C1 segment of cervical spinal cord (tissue), 14 donors: ENCODE data around the gene ATP10A.

Source experiments
- DNase-seq, 14 donors: peaks; one replicate each; lab custom pipeline; 2025; lab: John Stamatoyannopoulos, UW

Gene ATP10A

DNA sequence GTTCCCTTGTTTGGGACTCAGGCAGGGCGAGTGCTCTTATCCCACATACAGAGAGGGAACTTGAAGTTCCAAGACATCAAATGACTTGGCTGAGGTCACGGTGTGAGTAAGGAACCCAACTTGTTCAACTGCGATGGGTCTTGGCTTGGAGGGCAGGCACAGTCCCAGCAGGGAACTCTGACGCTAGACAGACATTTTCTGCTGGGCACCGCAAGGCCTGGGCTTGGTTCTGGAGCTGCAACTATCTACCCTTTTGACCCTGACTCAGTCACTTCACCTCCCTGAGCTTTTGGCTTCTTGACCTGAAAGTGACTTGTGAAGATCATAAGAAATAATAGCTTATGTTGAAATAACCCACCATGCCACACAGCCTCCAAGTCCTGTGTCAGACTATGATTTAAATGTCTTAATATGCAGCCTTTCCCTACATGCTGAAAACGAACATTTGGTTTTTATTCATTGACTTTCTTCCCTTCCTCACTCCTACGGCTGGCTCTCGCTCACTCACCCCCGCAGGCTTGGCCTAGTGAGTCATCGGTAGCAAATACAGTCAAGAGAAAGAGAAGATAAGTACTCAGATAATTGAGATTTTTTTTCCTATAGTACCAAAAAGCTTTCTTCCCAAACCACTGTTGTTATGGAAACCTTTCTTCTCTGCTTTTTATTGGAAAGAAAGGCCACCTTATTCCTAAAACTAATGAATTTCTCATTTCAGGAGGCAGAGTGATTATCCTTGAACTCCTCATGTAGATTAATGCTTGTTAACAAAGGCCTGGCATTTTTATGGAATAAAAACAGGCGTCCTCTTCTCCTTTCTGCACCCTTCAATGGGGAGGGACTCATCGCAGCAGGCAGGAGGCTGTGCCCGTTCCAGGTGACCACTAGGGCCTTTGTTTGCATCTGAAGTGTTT lies 178.4 kb downstream of the ATP10A start:
- DNase-seq, result no peak

DNA sequence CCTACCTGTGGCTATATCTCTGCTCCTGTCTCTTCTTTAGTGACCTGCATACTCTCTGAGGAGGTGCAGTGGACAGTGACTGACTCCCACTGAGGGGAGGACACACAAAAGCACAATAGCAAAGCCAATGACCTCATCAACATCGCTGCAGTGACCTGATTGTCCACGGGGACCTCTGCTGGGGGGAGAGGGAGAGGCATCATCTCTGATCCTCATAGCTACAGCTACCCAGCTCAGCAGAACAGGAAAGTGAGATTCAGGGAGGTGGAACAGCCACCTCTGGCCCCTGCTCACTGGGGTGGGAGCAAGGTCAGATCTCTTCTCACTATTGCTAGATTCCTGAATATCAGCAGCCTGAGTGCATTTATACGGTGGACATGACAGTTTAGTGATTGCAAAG lies 179.2 kb downstream of the ATP10A start:
- DNase-seq, result no peak

DNA sequence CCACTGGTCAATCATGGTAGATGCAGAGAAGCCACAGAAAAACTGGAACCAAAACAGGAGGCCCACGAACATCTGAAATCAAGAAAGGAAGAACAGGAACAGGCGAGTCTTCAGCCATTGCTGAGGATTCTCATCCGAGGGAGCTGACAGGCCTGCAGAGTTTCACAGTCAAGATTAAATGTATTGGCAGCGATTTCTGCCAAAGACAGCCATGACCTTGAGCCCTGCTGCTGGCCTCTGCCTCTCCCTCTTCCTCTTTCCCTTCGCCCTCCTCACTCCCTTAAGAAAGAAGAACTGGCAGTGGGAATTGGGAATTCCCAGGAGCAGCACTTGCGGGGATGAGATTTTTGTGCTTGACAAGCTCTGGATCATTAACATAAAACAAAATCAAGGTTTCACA lies 179.7 kb downstream of the ATP10A start:
- DNase-seq, result no peak

DNA sequence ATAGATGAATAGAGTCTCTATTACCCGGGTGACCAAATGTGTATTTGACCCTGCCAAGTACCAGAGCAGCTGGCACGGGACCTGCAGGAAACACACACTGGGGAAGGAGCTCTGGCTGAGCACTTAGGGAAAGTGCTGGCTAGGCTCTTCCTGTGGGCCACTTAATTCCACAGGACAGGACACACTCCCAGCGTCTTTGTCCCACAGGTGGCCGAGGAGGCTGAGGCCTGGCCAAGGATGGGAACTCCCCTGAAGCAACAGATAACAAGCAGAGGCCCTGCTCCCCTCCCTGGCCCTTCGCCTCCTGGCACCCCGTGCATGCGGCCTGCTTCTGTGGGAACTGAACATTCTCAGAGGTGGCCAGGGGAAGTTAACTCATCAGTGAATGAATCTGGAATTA lies 180.8 kb downstream of the ATP10A start:
- peak in 6 of 14 donors; percentile 12 to 42 (median 26) for DNase-seq

DNA sequence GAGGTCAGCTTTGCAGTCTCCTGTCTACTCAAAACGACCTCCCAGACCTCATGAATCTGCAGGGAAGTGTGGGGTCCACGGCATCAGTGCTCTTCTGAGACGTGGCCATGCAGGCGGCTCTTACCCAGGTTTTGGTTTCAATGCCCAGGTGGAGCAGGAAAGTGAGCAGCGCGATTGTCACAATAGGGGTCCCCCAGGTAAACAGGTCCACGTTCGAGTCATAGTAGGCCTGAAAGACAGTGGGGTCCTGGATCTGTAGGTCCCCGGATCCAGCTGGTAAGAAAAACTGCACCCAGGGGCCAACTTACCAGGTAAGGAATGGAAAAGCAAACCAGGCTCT lies 182.5 kb downstream of the ATP10A start:
- DNase-seq, result no peak

DNA sequence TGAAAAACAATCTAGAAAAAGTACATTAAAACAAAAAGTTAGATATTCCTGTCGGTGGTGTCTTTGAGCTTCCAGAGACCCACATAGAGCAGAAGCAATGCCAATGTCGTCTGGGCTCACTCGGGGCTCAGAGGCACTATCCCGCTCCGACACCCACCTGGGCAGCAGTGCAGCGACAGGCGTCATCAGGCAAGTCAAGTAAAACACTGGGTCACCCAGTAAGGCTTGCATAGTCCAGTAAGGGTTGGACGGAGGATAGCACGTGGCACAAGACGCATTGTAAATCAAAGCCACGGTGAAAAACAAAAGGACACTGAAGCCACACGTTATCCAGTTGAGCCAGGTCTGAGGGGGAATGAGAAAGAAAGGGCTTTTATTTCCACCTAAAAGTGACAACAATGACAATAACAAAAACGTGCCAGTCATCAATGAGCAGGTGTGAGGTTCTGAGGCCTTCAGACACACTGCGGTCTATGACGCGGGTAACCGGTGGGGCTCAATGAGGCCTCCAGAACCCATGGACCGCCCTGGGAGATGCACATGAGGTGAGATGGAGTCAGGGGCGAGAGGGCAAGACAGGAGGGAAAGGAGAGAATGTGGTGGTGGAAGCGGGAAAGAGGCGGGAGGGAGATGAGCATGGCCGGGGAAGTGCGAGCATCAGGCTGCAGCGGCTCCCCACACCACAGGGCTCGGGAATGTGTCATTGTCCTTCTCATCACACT lies 183.0 kb downstream of the ATP10A start:
- DNase-seq, result no peak

DNA sequence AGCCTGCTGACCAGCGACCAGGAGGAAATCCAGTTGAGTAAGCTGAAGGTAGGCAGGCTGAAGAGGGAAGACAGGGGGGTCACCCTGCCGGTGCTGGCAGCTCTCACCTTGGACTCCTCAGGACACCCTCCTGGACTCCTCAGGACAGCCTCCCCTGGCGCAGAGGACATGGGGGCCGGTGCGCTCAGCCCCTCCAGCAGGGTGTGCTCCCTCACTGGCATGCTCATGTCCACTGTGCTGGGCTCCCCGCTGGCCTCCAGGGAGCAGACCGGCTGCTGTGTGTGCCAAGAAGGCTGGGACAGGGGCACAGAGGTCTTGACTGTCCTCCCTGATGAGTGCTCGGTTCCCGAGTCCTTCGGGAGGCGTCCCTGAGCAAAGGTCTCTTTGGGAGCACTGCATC lies 183.6 kb downstream of the ATP10A start:
- DNase-seq, result no peak

DNA sequence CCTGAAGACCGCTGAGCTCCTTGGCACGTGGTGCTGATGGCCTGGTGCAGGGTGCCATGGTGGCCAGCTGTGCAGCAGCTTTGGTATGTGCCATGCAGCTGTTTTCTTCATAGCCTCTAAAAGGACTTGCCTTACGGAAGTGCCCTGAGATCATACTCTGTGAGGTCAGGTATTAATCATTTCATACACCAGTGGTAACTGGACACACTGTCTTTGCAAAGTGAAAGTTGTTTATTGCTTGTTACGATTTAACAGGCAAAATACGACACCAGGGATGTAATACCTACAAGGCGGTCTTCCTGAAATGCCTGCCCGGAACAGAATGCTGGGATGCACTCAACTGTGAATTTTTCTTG lies 184.6 kb downstream of the ATP10A start:
- no peak for DNase-seq

DNA sequence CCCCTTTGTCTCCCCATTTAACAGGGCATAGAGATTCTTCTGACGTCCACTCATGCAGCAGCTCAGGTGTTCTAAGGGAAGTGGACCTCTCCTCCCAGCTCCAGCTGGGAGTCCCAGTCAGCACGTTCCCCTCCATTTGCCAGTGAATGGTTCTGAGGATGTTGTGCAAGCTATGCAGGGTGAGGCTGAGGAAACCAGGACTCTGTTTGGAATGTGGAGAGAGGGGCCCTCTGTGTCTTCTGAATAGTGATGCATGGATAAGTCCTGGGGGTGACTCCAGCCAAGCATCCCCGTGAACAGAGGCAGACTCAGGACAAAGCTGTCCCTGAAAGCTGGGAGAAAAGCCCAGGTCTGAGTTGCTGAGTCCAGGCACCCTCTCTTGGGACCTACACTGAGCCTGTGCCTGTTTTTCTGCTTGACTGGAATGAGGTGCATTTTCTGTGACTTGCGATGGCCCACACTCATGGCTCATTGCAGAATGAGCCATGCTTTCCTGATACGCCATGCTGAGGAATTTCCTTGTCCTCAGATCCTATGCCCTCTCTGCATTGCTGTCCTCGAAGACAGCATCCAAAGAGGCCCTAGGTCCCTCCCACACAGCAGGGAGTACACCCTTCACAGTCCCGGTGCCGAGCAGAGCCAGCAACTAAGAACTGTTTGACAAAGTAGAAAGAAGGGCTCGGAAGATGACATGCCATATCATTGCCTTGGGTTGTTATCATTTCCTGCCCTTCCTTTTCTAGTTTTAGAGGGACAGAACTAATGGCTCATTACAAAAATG lies 185.2 kb downstream of the ATP10A start:
- no peak for DNase-seq

DNA sequence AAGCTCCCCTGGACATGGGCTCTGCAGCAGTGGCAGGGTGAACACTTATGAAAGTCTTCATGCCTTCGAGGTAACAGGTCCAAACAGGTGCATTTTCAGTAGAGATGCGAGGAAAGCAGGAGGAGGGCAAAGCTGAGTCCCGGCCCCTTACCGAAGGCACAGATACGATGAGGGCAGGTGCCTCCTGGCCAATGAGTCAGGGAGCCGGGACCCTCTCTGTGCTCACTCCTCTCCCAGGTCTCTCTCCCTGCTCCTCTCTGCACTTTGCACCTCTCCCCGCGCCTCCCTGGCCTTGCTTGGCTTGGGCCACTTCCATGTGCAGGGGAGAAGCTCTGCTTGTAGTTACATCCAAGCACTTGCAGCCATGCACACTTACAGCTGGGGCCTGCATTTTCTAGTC lies 187.1 kb downstream of the ATP10A start:
- DNase-seq, result no peak

DNA sequence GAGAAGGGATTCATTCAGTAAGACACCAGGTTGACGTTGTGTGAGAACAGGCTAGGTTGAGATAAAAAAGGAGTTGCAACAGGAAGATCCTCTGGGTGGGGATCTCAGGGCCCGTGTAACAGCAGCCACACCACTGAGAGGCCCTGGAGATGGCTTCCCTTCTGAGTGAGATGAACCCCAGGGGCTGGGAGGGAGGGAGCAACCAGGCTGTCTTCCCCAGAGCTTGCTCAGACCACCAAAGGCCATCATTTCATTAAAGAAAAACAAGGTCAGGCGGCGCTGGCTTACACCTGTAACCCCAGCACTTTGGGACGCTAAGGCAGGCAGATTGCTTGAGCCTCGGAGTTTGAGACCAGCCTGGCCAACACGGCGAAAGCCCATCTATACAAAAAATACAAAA lies 187.7 kb downstream of the ATP10A start:
- no peak for DNase-seq

DNA sequence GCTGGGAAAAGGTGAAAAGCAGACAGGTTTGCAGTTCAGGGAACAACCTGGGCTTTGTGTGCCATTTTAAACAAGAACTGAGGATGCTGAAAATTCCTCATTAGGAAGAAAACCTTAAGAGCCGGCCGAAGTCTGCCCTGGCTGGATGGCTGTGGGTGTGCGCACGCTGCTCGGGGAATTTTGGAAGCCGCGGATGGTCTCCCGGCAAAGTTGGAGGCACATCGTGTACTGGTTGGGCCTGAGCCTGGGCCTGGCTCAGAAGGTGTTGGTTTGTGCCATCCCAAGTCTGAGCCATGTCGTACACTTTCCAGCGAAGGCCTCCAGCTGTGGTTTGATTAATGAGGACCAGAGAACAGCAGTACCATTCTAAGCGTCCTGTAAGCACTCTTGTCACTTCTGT lies 188.2 kb downstream of the ATP10A start:
- DNase-seq, result peak in 9 of 14 donors; percentile 23 to 75 (median 57)

DNA sequence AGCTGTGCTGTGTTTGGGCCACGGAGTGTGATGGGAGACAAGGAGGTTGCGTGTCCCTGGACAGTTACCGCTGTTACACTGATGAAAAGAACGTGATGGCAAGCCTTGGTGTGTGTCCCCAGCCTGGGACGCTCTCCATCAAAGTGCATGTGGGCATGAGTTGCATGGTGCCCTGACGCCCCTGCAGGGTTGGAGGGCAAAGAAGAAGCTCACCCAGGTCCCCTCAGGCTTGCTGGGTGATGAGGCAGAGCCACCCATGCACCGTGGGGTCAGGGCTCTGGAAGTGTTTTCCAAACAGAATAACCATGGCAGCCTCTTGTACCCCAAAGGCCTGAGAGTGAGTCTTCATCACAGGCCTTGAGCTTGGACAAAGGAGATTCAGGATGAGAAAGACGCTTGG lies 189.2 kb downstream of the ATP10A start:
- no peak for DNase-seq

DNA sequence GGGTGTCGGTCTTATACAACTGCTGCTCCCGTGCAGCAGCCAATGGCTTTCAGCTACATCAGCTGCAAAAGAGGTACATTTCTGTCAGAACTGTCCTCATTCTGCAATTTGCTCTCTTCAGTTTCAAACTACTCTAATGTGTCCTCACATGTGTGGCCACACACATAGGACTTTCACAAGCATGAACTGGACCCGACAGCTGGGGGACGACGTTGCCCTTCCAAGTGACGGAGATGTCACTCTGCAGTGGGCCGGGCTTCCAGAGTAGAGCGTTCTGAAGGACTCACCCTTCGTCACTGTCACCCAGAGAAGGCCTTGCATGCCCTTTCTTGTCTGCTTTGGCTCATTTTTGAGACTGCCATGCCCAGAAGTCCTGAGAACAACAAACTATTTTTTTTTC lies 189.8 kb downstream of the ATP10A start:
- DNase-seq, result no peak

DNA sequence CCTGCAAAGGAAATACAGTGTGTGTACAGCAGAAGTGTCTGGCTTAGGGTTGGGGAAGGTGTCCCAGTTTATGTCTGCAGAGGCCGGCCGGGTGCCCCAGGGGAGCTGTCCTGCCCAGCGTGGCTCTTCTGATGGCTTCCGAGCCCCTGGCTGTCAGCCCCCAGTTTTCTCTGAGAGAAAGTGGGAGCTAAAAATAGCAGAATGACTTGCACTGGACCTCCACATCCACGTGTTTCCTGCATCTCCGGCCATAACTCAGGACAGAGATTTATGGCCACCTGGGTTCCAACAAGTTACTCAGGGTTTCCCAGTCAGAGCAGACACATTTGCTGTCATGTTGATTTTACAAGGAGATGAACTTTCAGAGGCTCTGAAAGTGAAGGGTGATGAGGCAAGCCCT lies 192.0 kb downstream of the ATP10A start:
- DNase-seq, result peak in 2 of 14 donors; percentile 11 to 48

DNA sequence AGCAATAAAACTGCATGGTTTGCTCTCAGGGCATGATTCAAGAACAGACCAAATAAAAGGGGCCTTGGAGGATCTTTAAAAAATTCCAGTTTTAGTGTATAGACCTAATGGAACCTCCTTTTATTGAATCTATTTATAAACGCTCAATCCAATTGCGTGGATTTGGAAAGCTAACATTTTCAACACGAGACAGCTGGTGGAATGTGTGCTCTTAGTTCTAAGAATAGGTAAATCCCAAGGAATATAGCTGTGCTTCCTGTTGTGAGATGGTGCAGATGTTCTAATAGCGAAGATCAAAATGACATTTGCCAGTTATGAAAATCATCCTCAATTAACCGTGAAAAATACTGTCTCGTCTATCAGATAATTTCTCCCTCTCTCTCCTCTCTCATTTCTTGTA lies 192.5 kb downstream of the ATP10A start:
- DNase-seq, result peak in 1 of 14 donors; percentile 50

DNA sequence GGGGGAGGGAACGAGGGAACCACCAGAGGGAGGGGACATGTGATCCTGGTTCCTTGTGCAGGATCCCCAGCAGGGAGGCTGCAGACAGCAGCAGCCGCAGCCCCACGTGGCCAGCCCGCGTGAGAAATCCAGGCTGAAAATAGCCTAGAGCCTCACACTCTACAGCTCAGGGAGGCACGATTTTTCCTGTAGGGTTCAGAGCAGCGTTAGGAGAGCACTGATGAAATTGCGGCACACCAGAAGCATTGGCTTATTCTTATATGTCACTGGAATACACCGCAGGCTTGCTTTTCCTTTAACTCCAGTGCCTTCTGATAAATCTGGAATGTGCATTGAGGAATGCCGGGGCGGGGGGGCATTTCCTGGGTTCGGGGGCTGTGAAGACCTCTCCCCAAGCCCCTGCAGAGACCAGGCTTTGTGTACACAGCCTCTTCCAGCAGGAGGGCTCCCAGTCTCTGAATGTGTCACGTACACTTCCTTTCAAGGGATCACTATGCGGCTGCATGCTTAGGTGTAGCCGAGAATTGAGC lies 193.0 kb downstream of the ATP10A start:
- DNase-seq, result peak in 7 of 14 donors; percentile 8 to 88 (median 28)

DNA sequence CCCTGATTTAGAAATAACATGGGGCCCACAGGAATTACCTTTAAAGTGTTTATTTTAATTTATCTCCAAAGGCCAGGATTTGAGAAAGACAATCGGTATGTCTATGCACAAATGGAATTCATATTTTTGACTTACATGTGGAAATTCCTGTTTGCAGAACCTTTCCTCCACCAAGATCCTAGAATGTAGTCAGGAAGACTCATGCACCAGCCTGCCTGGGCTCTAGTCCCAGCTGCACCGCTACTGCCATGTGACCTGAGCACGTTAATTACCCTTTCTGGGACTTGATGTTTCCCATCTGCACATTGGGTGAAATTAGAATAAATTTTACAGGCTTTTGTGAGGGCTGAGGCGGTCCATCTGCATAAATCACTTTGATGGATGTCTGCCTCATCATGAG lies 194.2 kb downstream of the ATP10A start:
- DNase-seq, result no peak

DNA sequence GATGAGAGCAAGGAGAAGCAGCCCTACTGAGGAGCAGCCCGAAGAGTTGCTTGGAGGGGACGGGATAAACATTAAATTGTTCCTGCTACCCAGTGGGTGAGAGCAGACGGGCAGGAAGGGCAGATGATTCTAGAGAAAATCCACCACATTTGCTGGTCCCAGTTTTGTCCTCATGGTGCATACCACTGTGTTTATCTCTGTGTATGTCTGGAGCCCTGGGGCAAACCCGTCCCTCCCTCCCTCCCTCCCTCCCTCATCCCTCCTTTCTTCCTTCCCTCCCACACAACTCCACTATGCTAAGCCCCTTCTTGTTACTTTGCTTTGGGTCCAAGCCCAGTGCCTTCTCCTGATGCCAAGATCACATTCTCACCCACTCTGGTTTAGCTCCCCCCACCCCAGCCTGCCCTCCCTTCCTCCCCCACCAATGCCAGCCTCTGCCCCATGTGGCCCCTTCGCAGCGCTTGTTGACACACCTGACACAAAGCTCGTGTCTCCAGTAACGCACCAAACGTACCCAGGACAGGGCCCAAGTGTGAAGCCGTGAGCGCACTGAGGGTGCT lies 194.8 kb downstream of the ATP10A start:
- DNase-seq, result no peak

DNA sequence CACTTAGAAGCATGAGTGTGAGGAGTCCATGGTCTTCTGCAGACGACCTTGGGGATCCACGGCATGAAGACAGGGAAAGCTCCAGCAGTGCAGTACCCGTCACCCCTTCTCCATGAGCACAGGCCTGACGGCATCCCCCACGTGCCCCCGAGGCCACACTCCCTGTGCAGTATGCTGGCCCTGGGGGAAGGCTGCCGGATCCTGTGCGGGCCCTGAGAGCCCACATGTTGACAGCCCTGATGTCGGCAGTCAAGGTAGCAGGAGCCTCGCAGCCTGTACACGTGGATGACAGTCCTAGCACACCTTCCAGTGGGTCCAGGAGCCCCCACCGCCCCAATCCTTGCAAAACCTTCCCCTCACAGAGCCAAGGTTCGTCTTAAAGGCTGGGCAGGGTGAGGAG lies 195.3 kb downstream of the ATP10A start:
- no peak for DNase-seq

DNA sequence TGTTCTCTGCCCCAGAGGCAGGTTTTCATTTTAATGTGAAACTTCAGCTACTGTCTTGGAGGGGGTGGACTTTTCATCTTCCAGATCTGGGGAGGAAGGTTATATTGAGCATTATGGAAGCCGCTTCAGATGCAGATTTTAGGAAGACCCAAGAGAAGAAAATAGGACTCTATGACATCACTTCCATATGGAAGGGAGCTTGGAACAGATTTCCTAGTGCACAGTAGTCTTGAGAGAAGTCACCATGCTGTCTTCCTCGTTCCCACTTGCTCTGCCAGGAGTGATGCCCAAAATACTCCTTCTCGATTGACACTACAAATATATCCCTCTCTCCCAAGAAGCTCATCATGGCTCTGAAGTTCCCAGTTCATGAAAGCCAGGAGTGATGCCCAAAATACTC lies 197.2 kb downstream of the ATP10A start:
- no peak for DNase-seq

DNA sequence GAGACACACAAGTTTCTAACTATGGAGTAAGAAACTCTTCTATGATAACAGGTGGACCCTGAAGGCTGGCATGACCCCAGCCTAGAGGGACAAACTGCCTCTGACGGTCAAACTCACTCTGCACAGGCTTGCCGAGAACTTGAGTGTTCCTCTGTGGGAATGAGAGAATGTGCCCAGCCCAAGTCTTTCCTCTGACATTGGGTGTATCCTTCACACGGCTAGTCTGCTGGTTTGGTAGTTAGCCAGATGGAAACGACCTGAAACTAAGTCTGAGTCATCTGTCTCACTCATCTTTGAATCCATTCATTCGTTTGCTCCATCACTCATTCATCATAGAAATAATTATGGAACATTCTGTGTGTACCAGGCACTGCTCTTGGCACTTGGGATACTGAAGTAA lies 198.4 kb downstream of the ATP10A start:
- no peak for DNase-seq
